HEK293T (cell line): ENCODE measurements around the gene CAMK2G.

Experiments used
- CTCF ChIA-PET: fragments of 350-600 bp; formaldehyde crosslinking; extraction: SDS; loops from one replicate; lab custom pipeline; 2021; ENCODE audit warnings: antibody characterized with exemption, inconsistent platforms; lab: Yijun Ruan, JAX
- POLR2A ChIA-PET: fragments of 350-600 bp; formaldehyde crosslinking; extraction: SDS; loops from one replicate; lab custom pipeline; 2020; ENCODE audit warnings: antibody characterized with exemption, inconsistent platforms; lab: Yijun Ruan, JAX
- DNase-seq: peaks from one replicate; pipeline ENCODE4 v3.0.0; 2012; ENCODE audit warnings: mixed read lengths; ENCODE audit errors: extremely low spot score
- ARNT ChIP-seq: fragments of 450-650 bp; IDR thresholded peaks from 2 replicates; pipeline ENCODE4 v1.6.1; 2017; ENCODE audit warnings: mild to moderate bottlenecking
- BHLHE40 ChIP-seq: fragments of 450-650 bp; IDR thresholded peaks from 2 replicates; pipeline ENCODE4 v1.6.1; 2016; ENCODE audit warnings: mild to moderate bottlenecking, moderate library complexity, borderline replicate concordance
- CTBP1 ChIP-seq: fragments of 450-650 bp; IDR thresholded peaks from 2 replicates; pipeline ENCODE4 v1.6.1; 2016; ENCODE audit warnings: borderline replicate concordance
- ELF4 ChIP-seq: fragments of 450-650 bp; IDR thresholded peaks from 2 replicates; pipeline ENCODE4 v1.6.1; 2017; ENCODE audit warnings: antibody characterized with exemption
- FOXA1 ChIP-seq: fragments of 450-650 bp; IDR thresholded peaks from 2 replicates; pipeline ENCODE4 v1.6.1; 2016; ENCODE audit warnings: mild to moderate bottlenecking
- FOXK2 ChIP-seq: fragments of 450-650 bp; IDR thresholded peaks from 2 replicates; pipeline ENCODE4 v1.6.1; 2016; ENCODE audit warnings: mild to moderate bottlenecking
- FOXM1 ChIP-seq: fragments of 450-650 bp; IDR thresholded peaks from 2 replicates; pipeline ENCODE4 v1.6.1; 2017; ENCODE audit warnings: mild to moderate bottlenecking, borderline replicate concordance
- HDGF ChIP-seq: fragments of 450-650 bp; IDR thresholded peaks from 2 replicates; pipeline ENCODE4 v1.6.1; 2017; ENCODE audit warnings: antibody characterized with exemption, borderline replicate concordance
- L3MBTL2 ChIP-seq: fragments of 450-650 bp; conservative IDR thresholded peaks from 2 replicates; pipeline ENCODE4 v1.6.1; 2016; ENCODE audit warnings: mild to moderate bottlenecking
- LEF1 ChIP-seq: fragments of 450-650 bp; IDR thresholded peaks from 2 replicates; pipeline ENCODE4 v1.6.1; 2017; ENCODE audit warnings: mild to moderate bottlenecking, borderline replicate concordance
- NFRKB ChIP-seq: fragments of 450-650 bp; IDR thresholded peaks from 2 replicates; pipeline ENCODE4 v1.6.1; 2016; ENCODE audit warnings: mild to moderate bottlenecking, moderate library complexity
- SP1 ChIP-seq: fragments of 450-650 bp; IDR thresholded peaks from 2 replicates; pipeline ENCODE4 v1.6.1; 2017
- SUZ12 ChIP-seq: fragments of 450-650 bp; IDR thresholded peaks from 2 replicates; pipeline ENCODE4 v1.6.1; 2016; ENCODE audit warnings: mild to moderate bottlenecking
- TARDBP ChIP-seq: fragments of 450-650 bp; IDR thresholded peaks from 2 replicates; pipeline ENCODE4 v1.6.1; 2016
- ZNF384 ChIP-seq: fragments of 450-650 bp; IDR thresholded peaks from 2 replicates; pipeline ENCODE4 v1.6.1; 2016
- TF ChIP-seq, protein P1 (sequence below): fragments of 450-650 bp; IDR thresholded peaks from 2 replicates; pipeline ENCODE4 v1.6.1; 2016

CAMK2G gene

DNA sequence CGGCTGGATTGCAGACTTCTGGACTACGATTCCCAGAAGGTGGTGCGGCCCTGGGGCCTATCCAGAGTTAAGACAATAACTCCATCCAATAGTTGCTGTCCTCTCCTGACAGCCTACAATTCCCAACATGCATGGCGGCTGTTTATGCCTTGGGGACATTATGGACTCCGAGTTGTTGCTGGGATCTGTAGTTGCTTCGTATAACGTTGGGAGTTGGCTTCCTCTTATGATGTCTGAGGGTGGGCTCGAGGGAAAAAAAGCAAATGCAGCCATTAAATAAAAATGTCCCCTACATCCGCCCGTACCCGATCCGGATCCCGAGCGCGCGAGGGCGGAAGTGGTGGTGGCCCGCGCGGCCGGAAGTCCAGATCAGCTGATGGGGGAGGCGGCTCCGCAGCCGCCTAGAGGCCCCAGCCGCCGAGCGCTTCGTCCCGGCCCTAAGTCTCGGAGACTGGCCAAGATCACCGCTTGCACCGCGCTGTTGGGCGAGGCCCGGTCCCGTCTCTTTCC is 89.1 kb downstream of the CAMK2G start, which contains the start of gene ZSWIM8:
Gene ZSWIM8, plus strand, starts transcription at position 396 of the 510 bp plus-strand sequence. CDS start 273 bp downstream, outside the sequence.
- ChIA-PET CTCF (no interaction called here), POLR2A (interaction anchor here (0.6 to 2.7 kb wide), 6 partner anchors 10 to 159 kb away, joined by 3 to 6 read pairs (median 3); no protein-coding TSS in a partner anchor)
- DNase-seq = peak; percentile 79
- TF ChIP-seq HDGF = no peak
- TF ChIP-seq, protein P1, sequence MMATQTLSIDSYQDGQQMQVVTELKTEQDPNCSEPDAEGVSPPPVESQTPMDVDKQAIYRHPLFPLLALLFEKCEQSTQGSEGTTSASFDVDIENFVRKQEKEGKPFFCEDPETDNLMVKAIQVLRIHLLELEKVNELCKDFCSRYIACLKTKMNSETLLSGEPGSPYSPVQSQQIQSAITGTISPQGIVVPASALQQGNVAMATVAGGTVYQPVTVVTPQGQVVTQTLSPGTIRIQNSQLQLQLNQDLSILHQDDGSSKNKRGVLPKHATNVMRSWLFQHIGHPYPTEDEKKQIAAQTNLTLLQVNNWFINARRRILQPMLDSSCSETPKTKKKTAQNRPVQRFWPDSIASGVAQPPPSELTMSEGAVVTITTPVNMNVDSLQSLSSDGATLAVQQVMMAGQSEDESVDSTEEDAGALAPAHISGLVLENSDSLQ = no peak
- no peak for TF ChIP-seq FOXM1
- no peak for TF ChIP-seq CTBP1
- TF ChIP-seq BHLHE40 = no peak
- TF ChIP-seq SUZ12 = no peak
- peak; percentile 54; the same call in 1 of the 2 replicates for TF ChIP-seq ELF4
- peak; percentile 33; the same call in 1 of the 2 replicates for TF ChIP-seq FOXK2
- TF ChIP-seq ARNT = no peak
- TF ChIP-seq SP1 = no peak
- no peak for TF ChIP-seq NFRKB
- TF ChIP-seq FOXA1 = no peak
- no peak for TF ChIP-seq L3MBTL2
- no peak for TF ChIP-seq LEF1
- TF ChIP-seq ZNF384 = no peak
- TF ChIP-seq TARDBP = 0 out of 2 replicates have a peak, but pooled peaks have one; percentile 63

DNA sequence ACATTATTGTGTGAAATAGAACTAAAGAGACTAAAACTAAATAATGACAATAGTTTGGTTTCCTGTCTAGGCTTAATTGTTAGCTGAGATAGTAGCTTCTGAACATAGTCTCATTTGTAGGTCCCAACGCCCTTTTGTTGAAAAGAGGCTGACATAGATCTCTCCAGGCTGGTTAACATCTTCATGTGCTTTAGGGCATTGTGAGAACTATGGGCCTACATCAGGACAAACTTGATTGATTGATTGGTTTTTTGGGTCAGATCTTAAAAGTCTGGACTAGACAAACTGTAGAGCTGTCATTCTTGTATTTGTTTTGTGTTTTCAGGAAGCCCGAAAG is 91.6 kb downstream of the CAMK2G start:
- POLR2A ChIA-PET = interaction anchor here (1.0 to 5.3 kb wide), 4 partner anchors 8 to 52 kb away, joined by 3 to 68 read pairs (median 6); partner anchors contain the start of gene SEC24C
- no peak for DNase-seq
- TF ChIP-seq, protein P1 = no peak
- TF ChIP-seq ELF4 (no peak), HDGF (no peak), ZNF384 (no peak), FOXM1 (no peak), BHLHE40 (no peak)
- CTCF ChIA-PET = no interaction called here

DNA sequence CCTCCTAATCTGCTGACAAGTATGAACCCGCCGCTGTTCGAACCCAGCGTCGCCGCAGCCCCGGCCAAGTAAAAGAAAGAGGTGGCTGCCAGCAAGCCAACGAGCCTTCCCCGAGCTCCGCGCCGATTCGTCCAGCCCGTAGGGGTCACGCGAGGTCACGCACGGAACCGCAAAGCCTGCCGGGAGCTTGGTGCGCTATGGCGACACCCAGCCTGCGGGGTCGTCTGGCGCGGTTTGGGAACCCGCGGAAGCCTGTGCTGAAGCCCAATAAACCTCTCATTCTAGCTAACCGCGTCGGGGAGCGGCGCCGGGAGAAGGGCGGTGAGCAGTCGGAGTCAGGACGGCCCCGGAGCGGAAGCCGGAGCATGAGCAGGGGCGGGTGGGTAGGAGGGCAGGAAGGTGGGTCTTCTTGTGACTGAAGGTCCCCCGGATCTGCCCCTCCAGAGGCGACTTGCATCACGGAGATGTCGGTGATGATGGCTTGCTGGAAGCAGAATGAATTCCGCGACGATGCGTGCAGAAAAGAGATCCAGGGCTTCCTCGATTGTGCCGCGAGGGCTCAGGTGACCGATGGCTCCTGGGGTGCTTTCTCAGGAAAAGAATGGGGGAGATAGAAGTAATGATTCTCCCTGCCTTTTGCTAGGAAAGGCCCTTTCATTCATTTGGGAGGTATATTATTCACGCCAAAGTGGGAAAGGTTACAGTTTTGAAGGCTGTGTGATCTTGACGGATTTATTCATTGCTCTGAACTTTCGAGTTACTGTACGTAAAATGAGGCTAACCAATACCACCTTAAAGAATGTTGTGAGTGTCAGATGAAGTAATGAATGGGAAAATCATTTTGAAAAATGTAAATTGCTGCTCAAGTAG is 92.2 kb downstream of the CAMK2G start, which contains the start of gene CHCHD1:
Gene CHCHD1, plus strand, starts transcription at position 170 of the 870 bp plus-strand sequence. Its CDS starts 28 bp downstream, at position 198.
- peak; percentile 76 for DNase-seq
- ChIA-PET CTCF (no interaction called here), POLR2A (interaction anchor here (0.6 to 5.3 kb wide), 11 partner anchors 9 to 97 kb away, joined by 3 to 68 read pairs (median 5); partner anchors contain the start of gene SEC24C)
- TF ChIP-seq L3MBTL2 (0 out of 2 replicates have a peak, but pooled peaks have one; percentile 23), LEF1 (no peak), SUZ12 (no peak)

DNA sequence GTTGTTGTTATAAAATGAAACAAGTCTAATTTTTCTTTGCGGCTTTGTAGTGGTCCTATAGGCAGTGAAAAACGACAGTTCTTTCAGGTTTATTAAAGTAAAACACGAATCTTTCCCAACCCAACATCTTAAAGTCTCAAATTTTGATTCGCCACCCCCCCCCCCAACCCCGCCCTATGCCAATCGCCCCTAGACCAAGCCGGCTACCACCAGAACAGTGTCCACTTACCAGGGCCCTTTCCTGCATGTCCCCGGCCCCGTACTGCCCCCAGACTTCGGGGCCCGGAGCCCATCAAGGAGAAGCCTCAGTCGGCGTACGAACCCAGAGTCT is 92.8 kb downstream of the CAMK2G start:
- ChIA-PET POLR2A (interaction anchor here (0.6 to 5.3 kb wide), 9 partner anchors 10 to 98 kb away, joined by 3 to 68 read pairs (median 5); partner anchors contain the start of gene SEC24C), CTCF (no interaction called here)
- no peak for TF ChIP-seq FOXM1
- no peak for TF ChIP-seq SUZ12
- TF ChIP-seq, protein P1 = no peak
- TF ChIP-seq FOXA1 = no peak
- no peak for TF ChIP-seq ARNT
- TF ChIP-seq TARDBP = no peak
- TF ChIP-seq HDGF = no peak
- TF ChIP-seq L3MBTL2 = no peak
- TF ChIP-seq ELF4 = no peak
- no peak for TF ChIP-seq LEF1
- no peak for TF ChIP-seq BHLHE40
- TF ChIP-seq CTBP1 = no peak
- TF ChIP-seq NFRKB = no peak
- TF ChIP-seq FOXK2 = no peak
- no peak for TF ChIP-seq SP1
- no peak for TF ChIP-seq ZNF384
- no peak for DNase-seq

DNA sequence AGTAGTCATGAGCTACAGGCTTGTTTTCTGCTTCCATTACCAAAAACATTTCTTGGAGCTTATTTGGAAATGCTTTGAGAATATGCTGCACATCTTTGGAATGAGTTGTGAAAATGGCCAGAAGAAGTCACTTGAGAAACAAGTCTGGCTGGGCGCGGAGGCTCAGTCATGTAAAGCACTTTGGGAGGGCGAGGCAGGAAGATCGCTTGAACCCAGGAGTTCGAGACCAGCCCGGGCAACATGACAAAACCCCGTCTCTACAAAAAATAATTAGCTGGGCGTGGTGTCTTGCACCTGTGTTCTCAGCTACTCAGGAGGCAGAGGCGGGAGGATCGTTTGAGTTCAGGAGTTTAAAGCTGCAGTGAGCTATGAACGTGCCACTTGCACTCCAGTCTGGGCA is 93.4 kb downstream of the CAMK2G start:
- ChIA-PET CTCF (no interaction called here), POLR2A (interaction anchor here (0.9 to 5.3 kb wide), 5 partner anchors 9 to 99 kb away, joined by 3 to 68 read pairs (median 8); partner anchors contain the start of gene SEC24C)
- TF ChIP-seq ELF4 (no peak), CTBP1 (no peak), FOXM1 (no peak), BHLHE40 (no peak), ARNT (no peak), SP1 (no peak), LEF1 (no peak), L3MBTL2 (no peak), FOXA1 (no peak), FOXK2 (no peak), NFRKB (no peak), TARDBP (no peak), ZNF384 (no peak), SUZ12 (no peak), HDGF (no peak)
- TF ChIP-seq, protein P1 = no peak
- DNase-seq = no peak
